H1 (cell line): Measurements from ENCODE around the gene FLT1. TPM values are rescaled to one million over a fixed set of nuclear protein-coding genes. Genes with fewer than 3 reads are reported as not detected.

ENCODE experiments used
- CTCF ChIA-PET: fragments of 300-600 bp; sonication (Branson Sonifier 250); formaldehyde crosslinking; loops from one replicate; lab custom pipeline; 2021; ENCODE audit not compliant: partially characterized antibody; lab: Charles Lee
- POLR2A ChIA-PET: fragments of 300-600 bp; sonication (Branson Sonifier 250); formaldehyde crosslinking; loops from one replicate; lab custom pipeline; 2021; ENCODE audit warnings: inconsistent platforms; ENCODE audit not compliant: partially characterized antibody; lab: Charles Lee
- DNase-seq, 2 experiments: peaks; one replicate each; pipeline versions ENCODE4 v3.0.0 to v3.0.0-alpha.2; 2010 to 2022; ENCODE audit warnings: low spot score in 2 of 2, low read depth in 1 of 2, mixed read lengths in 1 of 2
- FAIRE-seq: peaks from 2 replicates; lab custom pipeline; 2011; peaks lifted over from hg19 to GRCh38; lab: Jason Lieb, UNC
- H2AFZ ChIP-seq: 2 replicates; pipeline ENCODE4 v1.8.1; 2012; ENCODE audit warnings: low read length, inconsistent platforms
- H2AK5ac ChIP-seq: 2 replicates; pipeline ENCODE4 v1.6.1; 2013; ENCODE audit warnings: low read depth, low read length
- H2BK120ac ChIP-seq: replicated peaks from 2 replicates; pipeline ENCODE3; 2013; ENCODE audit warnings: low read depth, low read length, inconsistent platforms
- H2BK12ac ChIP-seq: 2 replicates; pipeline ENCODE4 v1.6.1; 2013; ENCODE audit warnings: low read depth, low read length
- H2BK15ac ChIP-seq: 2 replicates; pipeline ENCODE4 v1.6.1; 2013; ENCODE audit warnings: low read length
- H2BK20ac ChIP-seq: 2 replicates; pipeline ENCODE4 v1.6.1; 2013; ENCODE audit warnings: low read length
- H2BK5ac ChIP-seq: 2 replicates; pipeline ENCODE4 v1.6.1; 2013; ENCODE audit warnings: low read depth, low read length
- H3K14ac ChIP-seq: 2 replicates; pipeline ENCODE4 v1.6.1; 2013; ENCODE audit warnings: inconsistent platforms; ENCODE audit not compliant: insufficient read length
- H3K18ac ChIP-seq: 2 replicates; pipeline ENCODE4 v1.6.1; 2013; ENCODE audit warnings: low read length; ENCODE audit errors: extremely low read depth
- H3K23ac ChIP-seq: 2 replicates; pipeline ENCODE4 v1.6.1; 2013; ENCODE audit warnings: inconsistent platforms; ENCODE audit not compliant: insufficient read length
- H3K23me2 ChIP-seq: 2 replicates; pipeline ENCODE4 v1.6.1; 2013; ENCODE audit warnings: low read depth, low read length
- H3K27ac ChIP-seq: 2 replicates; pipeline ENCODE4 v1.6.1; 2011; ENCODE audit warnings: low read depth, low read length, inconsistent platforms
- H3K27me3 ChIP-seq, 4 experiments: replicated peaks in 1 of 4; 1 replicate in 1 of 4; 2 replicates in 3 of 4; pipeline versions ENCODE4 v1.6.1 to v1.8.1; 2011 to 2013; ENCODE audit warnings: low read length in 3 of 4, mild to moderate bottlenecking in 3 of 4, inconsistent platforms in 2 of 4, mixed read lengths in 2 of 4, moderate library complexity in 1 of 4; ENCODE audit not compliant: control insufficient read depth in 3 of 4, insufficient read depth in 3 of 4; ENCODE audit errors: extremely low read depth in 1 of 4
- H3K36me3 ChIP-seq, 4 experiments: 2 replicates each; pipeline versions ENCODE4 v1.6.1 to v1.8.1; 2011 to 2013; ENCODE audit warnings: mild to moderate bottlenecking in 4 of 4, low read length in 3 of 4, moderate library complexity in 2 of 4, control low read depth in 1 of 4, inconsistent platforms in 1 of 4; ENCODE audit not compliant: insufficient read depth in 4 of 4, control insufficient read depth in 2 of 4
- H3K4ac ChIP-seq: replicated peaks from 2 replicates; pipeline ENCODE3; 2013; ENCODE audit warnings: low read length, low read depth, mixed read lengths, inconsistent platforms; ENCODE audit not compliant: insufficient read length
- H3K4me1 ChIP-seq, 4 experiments: replicated peaks in 1 of 4; 1 replicate in 1 of 4; 2 replicates in 3 of 4; pipeline versions ENCODE4 v1.6.1 to v1.8.1; 2011 to 2013; ENCODE audit warnings: low read length in 3 of 4, inconsistent platforms in 2 of 4, mixed read lengths in 1 of 4; ENCODE audit not compliant: insufficient read depth in 4 of 4, control insufficient read depth in 3 of 4
- H3K4me2 ChIP-seq, 2 experiments: 2 replicates each; pipeline versions ENCODE4 v1.6.1 to v1.8.1; 2011 to 2013; ENCODE audit warnings: low read depth in 2 of 2, low read length in 2 of 2, control low read depth in 1 of 2, inconsistent platforms in 1 of 2, mild to moderate bottlenecking in 1 of 2; ENCODE audit not compliant: insufficient read depth in 1 of 2
- H3K4me3 ChIP-seq, 4 experiments: fragments of 200-600, 300-600 bp in 1 of 4; sonication (generic), shearing (Covaris generic), sonication (Bioruptor Twin) in 1 of 4; 2 replicates each; pipeline versions ENCODE4 v1.5.1 to v1.8.1; 2011 to 2016; ENCODE audit warnings: low read length in 4 of 4, low read depth in 3 of 4, control low read depth in 2 of 4, inconsistent platforms in 2 of 4, mild to moderate bottlenecking in 2 of 4, mixed read lengths in 1 of 4, moderate library complexity in 1 of 4; ENCODE audit not compliant: insufficient read depth in 2 of 4; ENCODE audit errors: extremely low read depth in 1 of 4
- H3K56ac ChIP-seq: replicated peaks from 2 replicates; pipeline ENCODE3; 2013; ENCODE audit warnings: low read depth, mild to moderate bottlenecking, mixed read lengths, low read length, inconsistent platforms; ENCODE audit not compliant: insufficient read length
- H3K79me1 ChIP-seq: 2 replicates; pipeline ENCODE4 v1.6.1; 2013; ENCODE audit warnings: low read depth, low read length, control low read depth
- H3K79me2 ChIP-seq, 2 experiments: 2 replicates each; pipeline versions ENCODE4 v1.6.1 to v1.8.1; 2012 to 2013; ENCODE audit warnings: low read length in 2 of 2, mild to moderate bottlenecking in 2 of 2, inconsistent platforms in 1 of 2; ENCODE audit not compliant: insufficient read depth in 2 of 2, control insufficient read depth in 1 of 2
- H3K9ac ChIP-seq, 4 experiments: replicated peaks in 1 of 4; 1 replicate in 1 of 4; 2 replicates in 3 of 4; pipeline versions ENCODE4 v1.6.1 to v1.8.1; 2011 to 2013; ENCODE audit warnings: low read depth in 3 of 4, low read length in 3 of 4, control low read depth in 2 of 4, mild to moderate bottlenecking in 2 of 4, moderate library complexity in 2 of 4, inconsistent platforms in 1 of 4; ENCODE audit errors: extremely low read depth in 1 of 4
- H3K9me3 ChIP-seq, 2 experiments: 2 replicates each; pipeline versions ENCODE4 v1.6.1 to v1.8.1; 2012 to 2013; ENCODE audit warnings: mild to moderate bottlenecking in 2 of 2, moderate library complexity in 2 of 2, control low read depth in 1 of 2, inconsistent platforms in 1 of 2, low read depth in 1 of 2, low read length in 1 of 2, mixed read lengths in 1 of 2; ENCODE audit not compliant: insufficient read depth in 2 of 2
- H4K20me1 ChIP-seq, 2 experiments: replicated peaks in 1 of 2; 2 replicates each; pipeline versions ENCODE3 to v1.8.1; 2011 to 2013; ENCODE audit warnings: inconsistent platforms in 2 of 2, low read length in 2 of 2, mild to moderate bottlenecking in 1 of 2; ENCODE audit not compliant: insufficient read depth in 2 of 2, control insufficient read depth in 1 of 2
- H4K5ac ChIP-seq: 2 replicates; pipeline ENCODE4 v1.6.1; 2013; ENCODE audit warnings: low read length, low read depth, mixed read lengths, inconsistent platforms; ENCODE audit not compliant: insufficient read length
- H4K8ac ChIP-seq: 2 replicates; pipeline ENCODE4 v1.8.0; 2013; ENCODE audit warnings: mild to moderate bottlenecking, moderate library complexity, low read length, inconsistent platforms; ENCODE audit not compliant: insufficient read depth; ENCODE audit errors: extremely low read depth
- H4K91ac ChIP-seq: replicated peaks from 2 replicates; pipeline ENCODE3; 2013; ENCODE audit warnings: low read length, mixed read lengths, inconsistent platforms; ENCODE audit not compliant: insufficient read length
- CHD2 ChIP-seq: IDR thresholded peaks from 2 replicates; pipeline ENCODE4 v1.6.1; 2012; ENCODE audit warnings: low read length, improper control_type of control experiment
- SAP30 ChIP-seq: fragments of 300-600 bp; sonication (generic); IDR thresholded peaks from 2 replicates; pipeline ENCODE4 v1.7.1; 2012; ENCODE audit warnings: low read length, moderate library complexity, mild to moderate bottlenecking, inconsistent platforms; ENCODE audit not compliant: insufficient read depth, insufficient replicate concordance
- SP2 ChIP-seq: IDR thresholded peaks from 2 replicates; pipeline ENCODE4 v1.6.1; 2012; ENCODE audit warnings: mild to moderate bottlenecking, low read length, inconsistent platforms
- TBP ChIP-seq: IDR thresholded peaks from 2 replicates; pipeline ENCODE4 v1.6.1; 2011; ENCODE audit warnings: low read depth, low read length, improper control_type of control experiment
- WGBS, 2 experiments: shearing (Covaris generic) in 1 of 2; methylation state at CpG; one replicate each; pipeline versions ENCODE4 v1.1.6 to v1.1.7; 2013 to 2015; ENCODE audit warnings: low lambda C conversion rate in 2 of 2, mixed read lengths in 2 of 2, inconsistent platforms in 1 of 2, low coverage in 1 of 2, missing lambda C conversion rate in 1 of 2; ENCODE audit not compliant: insufficient replicate concordance in 2 of 2, insufficient coverage in 1 of 2, insufficient read length in 1 of 2; ENCODE audit errors: extremely low coverage in 1 of 2, missing lambda C conversion rate in 1 of 2; 5-methylcytosine and 5-hydroxymethylcytosine counted together
- polyA plus RNA-seq, 7 experiments: library from polyadenylated mRNA; depleted of rRNA in 3 of 7; stranded (reverse) in 5 of 7; unstranded in 2 of 7; fragments of >200 nt in 5 of 7; fragments of 200-250 nt in 2 of 7; gene quantifications; 1 replicate in 5 of 7; 2 replicates in 1 of 7; 4 replicates in 1 of 7; pipeline versions ENCODE4 v1.2.1 to v1.2.3, GENCODE V29; 2011 to 2013; ENCODE audit warnings: missing spikeins in 2 of 7, mixed read lengths in 2 of 7
- total RNA-seq: library from RNA; stranded (reverse); fragmentation: NEBNext Ultra II Directional; extraction: Animal tissue kit (Norgen Biotek cat#: 25700); gene quantifications from 2 replicates; pipeline ENCODE4 v1.2.1, GENCODE V29; 2021

Gene FLT1
- total and polyA plus RNA-seq, 2 of the 8 experiments (the other 6 are each of a cell fraction or from before 2014, with no cell fraction given): 19.7 to 90.2 TPM

GRCh38 chr13:28490061-28490460 is 4.9 kb downstream of the FLT1 start:
- Histone ChIP-seq H3K18ac (no peak overlapping the region), H2AFZ (no peak overlapping the region), H3K27ac (no peak overlapping the region), H3K9me3 (no peaks in the 10 kb centered on the region), H4K5ac (no peak overlapping the region), H3K9ac (no peak overlapping the region), H2BK15ac (no peak overlapping the region), H2BK20ac (no peak overlapping the region), H3K56ac (no peak overlapping the region), H3K79me2 (peaks cover 33 to 96% of the 10 kb centered on the region in 2 experiments), H3K14ac (no peak overlapping the region), H3K23ac (no peak overlapping the region), H3K23me2 (peaks cover under 1% of the 10 kb centered on the region; the same call in 1 of the 2 replicates), H2BK5ac (no peak overlapping the region), H2AK5ac (no peak overlapping the region), H2BK120ac (no peak overlapping the region), H3K79me1 (peaks cover 8% of the 10 kb centered on the region; the same call in 1 of the 2 replicates), H3K4me1 (peaks cover 4 to 26% (median 9%) of the 10 kb centered on the region in 4 experiments; a peak in 6 of 7 replicates), H4K8ac (no peak overlapping the region), H3K36me3 (peaks cover 0 to 6% (median 2%) of the 10 kb centered on the region in 4 experiments; a peak in 4 of 8 replicates), H3K4me3 (0 out of 8 replicates have a peak overlapping the region, but pooled peaks of 1 of the 4 experiments have one; percentile 94), H3K4me2 (peak overlapping the region in 1 of 2 experiments; percentile 91; a peak in 1 of 4 replicates), H4K20me1 (peaks cover 16 to 30% of the 10 kb centered on the region in 2 experiments), H4K91ac (no peak overlapping the region), H2BK12ac (no peak overlapping the region), H3K27me3 (no peaks in the 10 kb centered on the region; a peak in 2 of 7 replicates), H3K4ac (no peak overlapping the region)
- ChIA-PET POLR2A (interaction anchor here (2.1 kb wide), 1 partner anchor 21 kb away, joined by 5 read pairs; no protein-coding TSS in a partner anchor), CTCF (interaction anchor here (1.4 to 1.7 kb wide), 3 partner anchors 10 to 147 kb away, joined by 3 to 8 read pairs (median 4); no protein-coding TSS in a partner anchor)
- no peak for DNase-seq
- no peak for FAIRE-seq
- 76% methylated on average over 6 of the region's 6 CpGs; no CpG with 5 or more reads in 1 of the 2 experiments for WGBS, 2 experiments
- no peak for TF ChIP-seq TBP
- TF ChIP-seq SP2: no peak
- no peak for TF ChIP-seq SAP30
- TF ChIP-seq CHD2: no peak
